GM19438 (cell line): ENCODE results near the gene FEM1B.

ENCODE experiments used
- ATAC-seq: cut with Tn5 transposase; IDR thresholded peaks from one replicate; pipeline ENCODE4 v1.9.1; 2021; ENCODE audit warnings: low read depth; ENCODE audit not compliant: unreplicated experiment

The FEM1B gene

GRCh38 chr15:68256675-68257450 lies 20.7 kb upstream of the FEM1B start:
- no peak for ATAC-seq

- ATAC-seq: no peak
Measured at GRCh38 chr15:68258692-68259091, 18.9 kb upstream of the FEM1B start.

- no peak for ATAC-seq
Measured at GRCh38 chr15:68259883-68260282, 17.7 kb upstream of the FEM1B start.

GRCh38 chr15:68261241-68261640 lies 16.3 kb upstream of the FEM1B start:
- ATAC-seq: no peak

GRCh38 chr15:68261980-68262379 lies 15.6 kb upstream of the FEM1B start:
- no peak for ATAC-seq

- ATAC-seq: no peak
Measured at GRCh38 chr15:68262514-68263356, 14.8 kb upstream of the FEM1B start.

- ATAC-seq: no peak
Measured at GRCh38 chr15:68264282-68264681, 13.3 kb upstream of the FEM1B start.

GRCh38 chr15:68265081-68265480 lies 12.5 kb upstream of the FEM1B start:
- no peak for ATAC-seq

- ATAC-seq: no peak
Measured at GRCh38 chr15:68265674-68266073, 11.9 kb upstream of the FEM1B start.

- no peak for ATAC-seq
Measured at GRCh38 chr15:68268405-68268804, 9.1 kb upstream of the FEM1B start.

- no peak for ATAC-seq
Measured at GRCh38 chr15:68271854-68272471, 5.6 kb upstream of the FEM1B start.

GRCh38 chr15:68272721-68273271 lies 4.7 kb upstream of the FEM1B start:
- ATAC-seq: no peak

- ATAC-seq: no peak
Measured at GRCh38 chr15:68274201-68274848, 3.2 kb upstream of the FEM1B start.

GRCh38 chr15:68275165-68275746 lies 2.3 kb upstream of the FEM1B start:
- ATAC-seq: no peak

- ATAC-seq: no peak
Measured at GRCh38 chr15:68276668-68277067, 877 bp upstream of the FEM1B start.

GRCh38 chr15:68277131-68277602 lies 378 bp upstream of the FEM1B start:
- ATAC-seq: peak; percentile 9

- ATAC-seq: no peak
Measured at GRCh38 chr15:68278345-68278594, 725 bp downstream of the FEM1B start.

- ATAC-seq: no peak
Measured at GRCh38 chr15:68278595-68279405, 1.3 kb downstream of the FEM1B start.
